ENCODE results near the gene ATAD3C.
"Not testable (repeated sequence)": the region's sequence is repeated elsewhere in the genome, so short reads cannot be mapped to it uniquely, and the experiment has no call there.

ATAD3C gene

GRCh38 chr1:1432274-1432950 is 17.1 kb upstream of the ATAD3C start:
- no peak for DNase-seq

GRCh38 chr1:1432951-1433803 is 16.3 kb upstream of the ATAD3C start:
- no peak for DNase-seq

GRCh38 chr1:1433804-1434130 is 15.7 kb upstream of the ATAD3C start:
- DNase-seq = peak in 1 of 5 experiments; percentile 28

GRCh38 chr1:1434131-1434823 is 15.2 kb upstream of the ATAD3C start:
- DNase-seq = no peak

- DNase-seq = no peak
Observed at GRCh38 chr1:1434824-1435105, 14.7 kb upstream of the ATAD3C start.

- peak; percentile 30 to 69 (median 34) for DNase-seq
Observed at GRCh38 chr1:1435106-1435903, 14.2 kb upstream of the ATAD3C start, which contains the start of gene VWA1. Gene VWA1, plus strand, starts transcription at chr1:1435690. Its CDS starts 59 bp downstream, at chr1:1435749.

- DNase-seq = no peak
Observed at GRCh38 chr1:1435911-1436629, 13.4 kb upstream of the ATAD3C start.

- DNase-seq = no peak
Observed at GRCh38 chr1:1436630-1437032, 12.9 kb upstream of the ATAD3C start.

GRCh38 chr1:1437033-1437903 is 12.2 kb upstream of the ATAD3C start:
- DNase-seq = no peak

- no peak for DNase-seq
Observed at GRCh38 chr1:1437904-1438376, 11.5 kb upstream of the ATAD3C start.

- DNase-seq = no peak
Observed at GRCh38 chr1:1438531-1439381, 10.7 kb upstream of the ATAD3C start.

- no peak for DNase-seq
Observed at GRCh38 chr1:1439546-1440261, 9.8 kb upstream of the ATAD3C start.

- DNase-seq = no peak
Observed at GRCh38 chr1:1440262-1441001, 9.1 kb upstream of the ATAD3C start.

GRCh38 chr1:1441002-1441888 is 8.2 kb upstream of the ATAD3C start:
- DNase-seq = peak in 4 of 5 experiments; percentile 37 to 52 (median 40)

GRCh38 chr1:1442069-1442770 is 7.3 kb upstream of the ATAD3C start:
- DNase-seq = no peak

- DNase-seq = not testable (repeated sequence)
Observed at GRCh38 chr1:1446631-1447030, 2.9 kb upstream of the ATAD3C start.

- DNase-seq = not testable (repeated sequence)
Observed at GRCh38 chr1:1450616-1451015, 1.1 kb downstream of the ATAD3C start.

All from T-helper 2 cell (primary cell).